GM12878 (cell line): ENCODE data around the gene ZDHHC14. TPM values are rescaled to one million over a fixed set of nuclear protein-coding genes. Genes with fewer than 3 reads are reported as not detected.

Experiments used
- ATAC-seq: fragments of 200-7000 bp; cut with Tn5 transposase; 3 replicates; pipeline ENCODE4 v1.9.1; 2020; ENCODE audit warnings: mild to moderate bottlenecking, moderate library complexity
- BruUV-seq: library from RNA; stranded (reverse); fragments of 400-500 nt; replicated peaks from 2 replicates; lab custom pipeline; 2021; lab: Mats Ljungman, UMichigan
- CTCF ChIA-PET: fragments of 300-600 bp; sonication (Branson Sonifier 250); formaldehyde crosslinking; extraction: SDS; loops from one replicate; lab custom pipeline; 2021; ENCODE audit warnings: inconsistent platforms; lab: Yijun Ruan, JAX
- POLR2A ChIA-PET: fragments of 350-600 bp; formaldehyde crosslinking; extraction: SDS; loops from one replicate; lab custom pipeline; 2021; ENCODE audit warnings: inconsistent platforms; lab: Charles Lee
- RAD21 ChIA-PET: fragments of 300-600 bp; sonication (Branson Sonifier 250); formaldehyde crosslinking; loops from one replicate; lab custom pipeline; 2023; ENCODE audit warnings: antibody characterized with exemption; ENCODE audit not compliant: unreplicated experiment; lab: Charles Lee
- SMC1A ChIA-PET: fragments of 300-600 bp; sonication (Branson Sonifier 250); formaldehyde crosslinking; loops from one replicate; lab custom pipeline; 2023; ENCODE audit not compliant: unreplicated experiment, uncharacterized antibody; lab: Charles Lee
- DNase-seq: peaks from one replicate; pipeline ENCODE4 v3.0.0-alpha.2; 2011; ENCODE audit warnings: low read depth, low spot score
- FAIRE-seq: peaks from 3 replicates; lab custom pipeline; 2011; peaks lifted over from hg19 to GRCh38; lab: Jason Lieb, UNC
- H2AFZ ChIP-seq: 2 replicates; pipeline ENCODE4 v1.6.0; 2011; ENCODE audit warnings: low read depth, low read length, control low read depth; ENCODE audit not compliant: control insufficient read depth
- H3K27ac ChIP-seq: 2 replicates; pipeline ENCODE4 v1.5.1; 2011; ENCODE audit warnings: control low read depth; ENCODE audit not compliant: control insufficient read depth, insufficient read depth
- H3K27me3 ChIP-seq, 2 experiments: replicated peaks in 1 of 2; 2 replicates each; pipeline versions ENCODE4 v1.6.0 to v1.6.1; 2011; ENCODE audit warnings: low read length in 1 of 2; ENCODE audit not compliant: control insufficient read depth in 2 of 2, insufficient read depth in 2 of 2
- H3K36me3 ChIP-seq, 2 experiments: 2 replicates each; pipeline ENCODE4 v1.5.1; 2011; ENCODE audit warnings: low read length in 1 of 2; ENCODE audit not compliant: control insufficient read depth in 2 of 2, insufficient read depth in 2 of 2
- H3K4me1 ChIP-seq: 2 replicates; pipeline ENCODE4 v1.6.1; 2011; ENCODE audit warnings: mild to moderate bottlenecking, low read length, moderate library complexity, mixed read lengths; ENCODE audit not compliant: control insufficient read depth, insufficient read depth
- H3K4me2 ChIP-seq: 2 replicates; pipeline ENCODE4 v1.6.0; 2011; ENCODE audit warnings: control low read depth; ENCODE audit not compliant: control insufficient read depth, insufficient read depth
- H3K4me3 ChIP-seq: fragments of 200-600 bp; sonication (generic); 2 replicates; pipeline ENCODE4 v1.5.1; 2016
- H3K79me2 ChIP-seq: 2 replicates; pipeline ENCODE4 v1.6.0; 2011; ENCODE audit warnings: low read length; ENCODE audit not compliant: control insufficient read depth, insufficient read depth
- H3K9ac ChIP-seq: 2 replicates; pipeline ENCODE4 v1.8.0; 2011; ENCODE audit warnings: low read length, control low read depth, mixed read lengths; ENCODE audit not compliant: control insufficient read depth, insufficient read depth
- H3K9me3 ChIP-seq: replicated peaks from 3 replicates; pipeline ENCODE4 v1.5.1; 2011; ENCODE audit warnings: mild to moderate bottlenecking, low read length; ENCODE audit not compliant: control insufficient read depth, insufficient read depth
- H4K20me1 ChIP-seq: 2 replicates; pipeline ENCODE4 v1.6.0; 2011; ENCODE audit not compliant: control insufficient read depth, insufficient read depth
- ASH2L ChIP-seq: fragments of 300-600, 200-600 bp; sonication (generic); IDR thresholded peaks from 2 replicates; pipeline ENCODE4 v1.6.1; 2017; ENCODE audit warnings: low read depth, mild to moderate bottlenecking, borderline replicate concordance
- ESRRA ChIP-seq: IDR thresholded peaks from 2 replicates; pipeline ENCODE4 v1.6.1; 2012; ENCODE audit warnings: mild to moderate bottlenecking, low read length, improper control_type of control experiment
- KLF5 ChIP-seq: fragments of 450-650 bp; IDR thresholded peaks from 2 replicates; pipeline ENCODE4 v1.6.1; 2014; ENCODE audit warnings: mild to moderate bottlenecking; ENCODE audit not compliant: partially characterized antibody
- PML ChIP-seq: IDR thresholded peaks from 2 replicates; pipeline ENCODE4 v1.6.1; 2012; ENCODE audit warnings: low read length, inconsistent platforms
- SIN3A ChIP-seq: IDR thresholded peaks from 2 replicates; pipeline ENCODE4 v1.6.1; 2012; ENCODE audit warnings: low read depth, low read length, improper control_type of control experiment
- SMARCA5 ChIP-seq: fragments of 450-650 bp; IDR thresholded peaks from 2 replicates; pipeline ENCODE4 v1.6.1; 2017; ENCODE audit warnings: mild to moderate bottlenecking
- SRF ChIP-seq, 2 experiments: IDR thresholded peaks; 2 replicates each; pipeline ENCODE4 v1.6.1; 2011; ENCODE audit warnings: low read depth in 2 of 2, low read length in 2 of 2, mild to moderate bottlenecking in 1 of 2, moderate library complexity in 1 of 2
- SUZ12 ChIP-seq: fragments of 200-600 bp; sonication (generic); IDR thresholded peaks from one replicate; pipeline ENCODE4 v1.6.1; 2018; ENCODE audit warnings: antibody characterized with exemption, mild to moderate bottlenecking; ENCODE audit not compliant: unreplicated experiment
- TBL1XR1 ChIP-seq: IDR thresholded peaks from 2 replicates; pipeline ENCODE4 v1.6.1; 2012; ENCODE audit warnings: low read depth, low read length, improper control_type of control experiment
- YBX1 ChIP-seq: fragments of 450-650 bp; IDR thresholded peaks from 2 replicates; pipeline ENCODE4 v1.6.1; 2016; ENCODE audit warnings: antibody characterized with exemption
- WGBS: methylation state at CpG from one replicate; pipeline ENCODE4 v1.1.6; 2016; ENCODE audit warnings: low lambda C conversion rate; ENCODE audit not compliant: insufficient replicate concordance, insufficient coverage; ENCODE audit errors: missing lambda C conversion rate; 5-methylcytosine and 5-hydroxymethylcytosine counted together
- in situ Hi-C: fragments of 300-500 bp; cut with MboI; formaldehyde crosslinking; loops from 9 replicates; pipeline ENCODE4 v1.14.3; 2018; ENCODE audit warnings: mixed read lengths
- intact Hi-C: fragments of 100-400 bp; cut with micrococcal nuclease; formaldehyde crosslinking; loops from one replicate; pipeline ENCODE4 v1.14.2; 2022; ENCODE audit not compliant: unreplicated experiment
- polyA plus RNA-seq, 11 experiments: library from polyadenylated mRNA; depleted of rRNA in 4 of 11; unstranded in 6 of 11; stranded (reverse) in 5 of 11; fragments of >200 nt; fragmentation: Nextera tagmentation in 4 of 11; fragmentation: Illumina TruSeq in 1 of 11; extraction: Ambion mirVana in 4 of 11; extraction: Trizol in 1 of 11; gene quantifications; 1 replicate in 1 of 11; 2 replicates in 10 of 11; pipeline versions ENCODE4 v1.2.1 to v1.2.3, GENCODE V29; 2011 to 2016; ENCODE audit warnings: inconsistent platforms in 2 of 11, missing spikeins in 2 of 11, low read depth in 1 of 11
- total RNA-seq, 4 experiments: library from RNA; depleted of rRNA in 3 of 4; stranded (reverse); fragments of >200 nt in 3 of 4; fragmentation: Illumina TruSeq in 1 of 4; extraction: Trizol in 1 of 4; gene quantifications; 2 replicates each; pipeline versions ENCODE4 v1.2.1 to v1.2.3, GENCODE V29; 2013 to 2021

The ZDHHC14 gene
- total and polyA plus RNA-seq, 10 of the 15 experiments (the other 5 are each of a cell fraction or from before 2014, with no cell fraction given), result 0.15 to 16.0 (median 0.76) TPM; not detected in 1

GRCh38 chr6:157641837-157642236 lies 260.8 kb downstream of the ZDHHC14 start:
- ChIA-PET POLR2A (no interaction called here), RAD21 (no interaction called here), SMC1A (interaction anchor here (1.4 kb wide), 1 partner anchor 25 kb away, joined by 3 read pairs; no protein-coding TSS in a partner anchor), CTCF (interaction anchor here (2.1 kb wide), 1 partner anchor 232 kb away, joined by 5 read pairs; no protein-coding TSS in a partner anchor)
- FAIRE-seq (no peak), DNase-seq (no peak), ATAC-seq (no peak)
- intact Hi-C loops, result no loop called here
- WGBS, result 46% methylated on average over 2 of the region's 2 CpGs
- Histone ChIP-seq H2AFZ (no peak overlapping the region), H3K27me3 (no peaks in the 10 kb centered on the region), H4K20me1 (no peaks in the 10 kb centered on the region), H3K4me1 (no peaks in the 10 kb centered on the region), H3K9ac (no peak overlapping the region), H3K9me3 (no peaks in the 10 kb centered on the region), H3K27ac (no peak overlapping the region), H3K79me2 (no peaks in the 10 kb centered on the region), H3K4me3 (no peak overlapping the region), H3K4me2 (no peak overlapping the region), H3K36me3 (no peaks in the 10 kb centered on the region)
- TF ChIP-seq SMARCA5 (no peak), ASH2L (no peak), PML (no peak), SRF (IDR thresholded peaks at IDR 0.05; ENCODE audit: low read depth in 2 of 2, low read length in 2 of 2) (no peak), SUZ12 (no peak), SIN3A (no peak), KLF5 (no peak), TBL1XR1 (no peak), ESRRA (no peak), YBX1 (no peak)
- in situ Hi-C loops, result no loop called here
- BruUV-seq, result no TSS peak
